Mesothelial cell of epicardium (in vitro differentiated cells): ENCODE results near the gene CNOT6. TPM values are rescaled to one million over a fixed set of nuclear protein-coding genes. Genes with fewer than 3 reads are reported as not detected.

Source experiments
- DNase-seq, 2 experiments: peaks; one replicate each; pipeline ENCODE4 v3.0.0; 2021; ENCODE audit warnings: low spot score in 2 of 2; ENCODE audit not compliant: unreplicated experiment in 2 of 2
- H3K27ac Mint-ChIP-seq: 2 replicates; pipeline ENCODE4 v1.8.0; 2021; ENCODE audit warnings: mixed read lengths
- H3K27me3 Mint-ChIP-seq: 2 replicates; pipeline ENCODE4 v1.8.0; 2021; ENCODE audit warnings: low read depth, mixed read lengths
- H3K36me3 Mint-ChIP-seq: 2 replicates; pipeline ENCODE4 v1.8.0; 2021; ENCODE audit warnings: mixed read lengths
- H3K4me1 Mint-ChIP-seq: 2 replicates; pipeline ENCODE4 v1.8.0; 2021; ENCODE audit warnings: mixed read lengths
- H3K4me3 Mint-ChIP-seq: 2 replicates; pipeline ENCODE4 v1.8.0; 2021; ENCODE audit warnings: mild to moderate bottlenecking, moderate library complexity, mixed read lengths
- H3K9me3 Mint-ChIP-seq: 2 replicates; pipeline ENCODE4 v1.8.0; 2021; ENCODE audit warnings: mixed read lengths
- total RNA-seq: library from RNA; stranded (reverse); gene quantifications from 3 replicates; pipeline ENCODE4 v1.2.1, GENCODE V29; 2021
- TF ChIP-seq, protein P1 (sequence below): fragments of 200-600 bp; sonication (generic); IDR thresholded peaks from one replicate; pipeline ENCODE4 v1.5.0; 2021; ENCODE audit warnings: antibody characterized with exemption; ENCODE audit not compliant: unreplicated experiment

Gene CNOT6
- total RNA-seq, 1 donor from 2014 or later = 53.7 TPM

DNA sequence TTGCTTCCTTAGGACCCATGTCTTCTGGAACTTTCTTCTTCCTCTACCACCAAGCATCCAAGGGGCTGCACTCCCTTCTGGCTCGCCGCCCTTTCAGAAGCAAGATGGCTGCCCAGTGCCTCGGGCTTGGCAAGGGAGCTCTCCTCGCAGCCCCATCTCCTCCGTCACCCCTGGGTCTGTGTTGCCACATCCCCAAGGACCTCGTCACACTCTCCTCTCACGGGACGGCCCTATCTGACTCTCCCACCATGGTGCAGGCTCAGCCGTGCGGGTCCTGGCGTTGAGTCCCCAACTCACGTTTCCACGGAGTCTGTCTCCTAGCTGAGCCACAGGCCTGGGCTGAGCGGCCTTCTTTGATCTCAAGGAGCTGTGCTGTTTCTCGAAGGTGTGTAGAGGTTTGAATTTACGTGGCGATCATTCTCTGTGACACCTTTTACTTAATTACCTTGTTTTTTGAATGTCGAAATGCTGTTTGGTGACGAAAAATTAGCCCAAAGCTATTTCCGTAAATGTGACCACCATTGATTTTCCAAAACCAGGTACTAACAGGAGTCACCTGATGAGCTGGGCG, 112.1 kb downstream of the CNOT6 start:
- peaks cover 8% of the 10 kb centered on the region for H3K27me3 Mint-ChIP-seq
- TF ChIP-seq, protein P1, sequence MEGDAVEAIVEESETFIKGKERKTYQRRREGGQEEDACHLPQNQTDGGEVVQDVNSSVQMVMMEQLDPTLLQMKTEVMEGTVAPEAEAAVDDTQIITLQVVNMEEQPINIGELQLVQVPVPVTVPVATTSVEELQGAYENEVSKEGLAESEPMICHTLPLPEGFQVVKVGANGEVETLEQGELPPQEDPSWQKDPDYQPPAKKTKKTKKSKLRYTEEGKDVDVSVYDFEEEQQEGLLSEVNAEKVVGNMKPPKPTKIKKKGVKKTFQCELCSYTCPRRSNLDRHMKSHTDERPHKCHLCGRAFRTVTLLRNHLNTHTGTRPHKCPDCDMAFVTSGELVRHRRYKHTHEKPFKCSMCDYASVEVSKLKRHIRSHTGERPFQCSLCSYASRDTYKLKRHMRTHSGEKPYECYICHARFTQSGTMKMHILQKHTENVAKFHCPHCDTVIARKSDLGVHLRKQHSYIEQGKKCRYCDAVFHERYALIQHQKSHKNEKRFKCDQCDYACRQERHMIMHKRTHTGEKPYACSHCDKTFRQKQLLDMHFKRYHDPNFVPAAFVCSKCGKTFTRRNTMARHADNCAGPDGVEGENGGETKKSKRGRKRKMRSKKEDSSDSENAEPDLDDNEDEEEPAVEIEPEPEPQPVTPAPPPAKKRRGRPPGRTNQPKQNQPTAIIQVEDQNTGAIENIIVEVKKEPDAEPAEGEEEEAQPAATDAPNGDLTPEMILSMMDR = no peak
- DNase-seq = no peak
- H3K27ac Mint-ChIP-seq = no peak overlapping the region
- H3K4me1 Mint-ChIP-seq = peaks cover 10% of the 10 kb centered on the region
- H3K4me3 Mint-ChIP-seq = no peak overlapping the region
- H3K9me3 Mint-ChIP-seq = no peaks in the 10 kb centered on the region
- H3K36me3 Mint-ChIP-seq = no peaks in the 10 kb centered on the region

DNA sequence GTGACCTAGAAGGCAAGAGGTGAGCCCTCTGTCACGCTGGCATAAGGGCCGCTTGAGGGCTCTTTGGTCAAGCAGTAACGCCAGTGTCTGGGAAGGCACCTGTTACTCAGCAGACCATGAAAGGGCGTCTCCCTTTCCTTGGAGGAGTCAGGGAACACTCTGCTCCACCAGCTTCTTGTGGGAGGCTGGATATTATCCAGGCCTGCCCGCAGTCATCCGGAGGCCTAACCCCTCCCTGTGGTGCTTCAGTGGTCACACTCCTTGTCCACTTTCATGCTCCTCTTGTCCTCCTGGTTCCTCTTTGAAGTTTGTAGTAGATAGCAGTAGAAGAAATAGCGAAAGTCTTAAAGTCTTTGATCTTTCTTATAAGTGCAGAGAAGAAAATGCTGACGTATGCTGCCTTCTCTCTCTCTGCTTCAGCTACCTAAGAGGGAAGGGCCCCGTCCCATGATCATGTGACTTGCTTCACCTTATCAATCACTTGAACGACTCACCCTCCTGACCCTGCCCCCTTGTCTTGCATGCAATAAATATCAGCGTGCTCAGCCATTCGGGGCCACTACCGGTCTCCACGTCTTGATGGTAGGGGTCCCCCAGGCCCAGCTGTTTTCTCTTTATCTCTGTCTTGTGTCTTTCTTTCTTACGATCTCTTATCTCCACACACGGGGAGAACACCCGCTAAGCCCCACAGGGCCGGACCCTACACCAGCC, 113.8 kb downstream of the CNOT6 start:
- Mint-ChIP-seq H3K9me3 (no peaks in the 10 kb centered on the region), H3K4me1 (peaks cover 10% of the 10 kb centered on the region), H3K4me3 (no peak overlapping the region), H3K36me3 (no peaks in the 10 kb centered on the region), H3K27ac (no peak overlapping the region), H3K27me3 (peaks cover 8% of the 10 kb centered on the region)
- no peak for DNase-seq
- TF ChIP-seq, protein P1 = no peak

DNA sequence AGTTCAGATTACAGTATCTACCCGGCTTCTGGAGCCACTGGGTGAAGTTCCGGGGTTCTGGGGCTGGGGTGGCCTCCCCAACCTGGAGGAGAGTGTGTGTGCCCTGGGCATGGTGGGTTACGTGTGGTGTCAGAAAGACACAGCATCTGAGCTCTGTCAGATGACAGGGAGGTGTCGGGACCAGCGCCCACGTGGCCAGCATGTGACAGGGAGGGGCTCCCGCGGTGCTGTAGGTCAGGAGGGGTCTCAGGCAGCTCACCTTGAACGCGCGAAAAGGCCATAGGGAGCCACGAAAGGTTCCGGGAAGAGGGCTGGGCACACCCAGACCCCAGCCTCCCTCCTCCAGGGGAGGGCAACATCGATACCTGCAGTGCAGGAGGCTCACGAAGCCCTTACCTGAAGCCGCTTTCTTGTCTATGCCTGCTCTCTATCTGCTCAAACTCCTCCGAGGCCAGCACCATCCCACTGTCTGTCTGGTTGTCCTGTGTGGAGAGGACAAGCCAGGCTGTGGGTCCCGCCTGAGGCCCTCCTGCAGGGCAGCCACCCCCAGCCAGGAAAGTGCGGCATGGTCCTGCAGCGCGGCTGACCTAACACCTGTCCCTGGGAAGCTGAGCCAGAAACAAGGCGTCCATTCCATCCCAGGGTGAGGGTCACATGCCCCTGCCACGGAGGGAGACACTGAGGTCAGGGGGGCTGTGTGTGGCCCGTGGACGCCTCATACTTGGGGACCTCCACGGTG, 114.6 kb downstream of the CNOT6 start:
- Mint-ChIP-seq H3K9me3 (no peaks in the 10 kb centered on the region), H3K4me1 (peaks cover 12% of the 10 kb centered on the region), H3K27me3 (peaks cover 8% of the 10 kb centered on the region), H3K4me3 (no peak overlapping the region), H3K36me3 (no peaks in the 10 kb centered on the region), H3K27ac (no peak overlapping the region)
- no peak for DNase-seq
- TF ChIP-seq, protein P1 = no peak

DNA sequence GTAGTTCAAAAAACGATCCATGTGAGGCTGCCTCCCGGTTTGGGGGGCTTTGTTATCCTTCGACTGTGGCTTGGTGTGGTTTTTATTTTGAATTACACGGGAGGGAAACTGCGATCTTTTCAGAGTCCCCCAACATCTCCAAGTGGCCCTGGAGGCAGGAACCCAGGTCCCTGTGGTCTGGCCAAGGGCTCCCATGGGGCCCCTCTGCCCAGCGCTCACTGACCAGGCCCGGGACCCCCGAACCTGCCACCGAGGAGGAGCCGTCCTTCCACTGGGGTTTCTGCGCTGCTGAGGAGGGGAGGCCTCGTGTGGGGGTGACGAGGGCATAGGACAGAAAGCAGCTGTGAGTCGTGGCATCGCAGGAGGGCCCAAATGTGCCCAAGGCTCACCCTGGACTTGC, 115.2 kb downstream of the CNOT6 start:
- Mint-ChIP-seq H3K36me3 (no peaks in the 10 kb centered on the region), H3K27me3 (peaks cover 3% of the 10 kb centered on the region), H3K4me3 (no peak overlapping the region), H3K27ac (no peak overlapping the region), H3K9me3 (no peaks in the 10 kb centered on the region), H3K4me1 (peaks cover 12% of the 10 kb centered on the region)
- TF ChIP-seq, protein P1 = no peak
- DNase-seq = no peak

DNA sequence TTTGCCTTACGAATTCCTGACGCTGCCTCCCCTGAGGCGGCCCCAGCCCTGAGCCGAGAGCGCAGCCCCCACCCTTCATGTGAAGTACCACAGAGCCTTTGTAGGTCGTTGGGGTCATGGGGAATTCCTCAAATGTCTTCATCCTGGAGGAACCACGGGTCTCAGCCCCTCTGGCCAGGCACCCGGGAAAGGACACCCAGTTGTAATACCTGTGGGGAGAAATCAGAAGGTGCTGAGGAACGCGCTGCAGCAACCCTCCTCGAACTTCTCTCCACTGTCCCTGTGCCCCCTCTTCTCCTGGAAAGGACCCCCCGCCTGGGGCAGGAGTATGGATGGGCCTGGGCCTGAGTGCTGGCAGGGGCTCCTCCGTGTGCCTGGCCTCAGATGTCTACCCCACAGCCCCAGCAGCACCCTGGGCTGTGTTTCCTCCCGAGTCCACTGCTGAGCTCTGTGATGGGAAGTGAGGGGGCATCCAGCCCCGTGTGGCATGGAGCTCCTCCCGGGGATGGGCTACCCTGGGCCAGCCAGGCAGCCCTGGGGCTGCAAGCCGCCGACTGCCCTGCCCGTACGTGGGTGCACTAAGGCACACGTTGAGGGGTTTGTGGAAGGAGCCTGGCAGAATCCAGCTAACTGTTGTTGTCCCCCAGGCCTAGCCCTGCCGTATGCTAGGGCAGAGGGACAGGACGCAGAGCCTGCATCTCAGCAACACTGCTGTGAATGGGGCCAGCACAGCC, 115.8 kb downstream of the CNOT6 start:
- DNase-seq = no peak
- peaks cover 12% of the 10 kb centered on the region for H3K4me1 Mint-ChIP-seq
- H3K36me3 Mint-ChIP-seq = no peaks in the 10 kb centered on the region
- H3K27ac Mint-ChIP-seq = no peak overlapping the region
- TF ChIP-seq, protein P1 = no peak
- H3K4me3 Mint-ChIP-seq = no peak overlapping the region
- H3K27me3 Mint-ChIP-seq = peaks cover 1% of the 10 kb centered on the region
- no peaks in the 10 kb centered on the region for H3K9me3 Mint-ChIP-seq
